ENCODE measurements around the gene PPP3CA. TPM values are rescaled to one million over a fixed set of nuclear protein-coding genes. Genes with fewer than 3 reads are reported as not detected.

Gene PPP3CA
- total and polyA plus RNA-seq, 7 donors, result 11.8 to 47.7 (median 26.2) TPM

DNA sequence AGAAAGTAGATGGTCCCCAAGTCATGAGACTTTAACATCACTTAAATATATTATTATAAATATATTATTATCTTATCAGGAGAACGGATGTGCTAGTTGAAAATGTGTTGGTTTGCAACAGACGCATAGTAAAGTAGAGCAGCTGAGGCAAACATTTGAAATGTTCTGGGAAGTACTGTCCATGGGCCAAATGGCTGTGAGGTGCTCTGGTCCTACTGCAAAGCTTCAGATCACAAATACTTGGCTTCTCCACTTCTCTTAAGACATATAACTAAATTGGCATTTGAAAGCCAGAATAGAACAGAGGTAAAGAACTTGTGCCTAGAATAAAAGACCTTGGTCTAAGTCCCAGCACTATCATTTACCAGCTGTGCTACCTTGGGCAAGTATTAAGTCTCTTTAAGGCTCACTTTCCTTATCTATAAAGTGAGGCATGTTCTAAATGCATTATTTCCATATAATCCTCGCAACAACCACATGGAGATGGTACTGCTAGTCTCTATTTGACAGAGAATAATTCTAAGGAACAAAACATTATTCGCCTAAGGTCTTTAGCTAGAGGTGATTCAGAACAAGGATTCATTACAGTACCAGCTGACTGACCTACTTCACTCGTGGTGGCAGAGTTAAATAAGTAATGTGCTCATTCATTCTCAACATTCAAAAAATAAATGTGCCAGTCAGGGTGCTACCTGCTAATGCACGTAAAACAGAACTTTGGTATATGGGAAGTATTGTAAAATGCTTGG lies 297.1 kb downstream of the PPP3CA start:
- intact Hi-C loops (cut with DNase I), result no loop called here
- DNase-seq, result no peak
- Histone ChIP-seq H3K4me3 (no peak overlapping the region), H3K9me3 (no peaks in the 10 kb centered on the region), H3K4me1 (no peaks in the 10 kb centered on the region), H3K36me3 (no peaks in the 10 kb centered on the region), H3K27ac (no peak overlapping the region), H3K27me3 (no peaks in the 10 kb centered on the region)
- 90 to 94% methylated on average over 6 of the region's 6 CpGs for WGBS, 2 donors
- TF ChIP-seq POLR2A (IDR thresholded peaks at IDR 0.05), result no peak
- no peak for TF ChIP-seq EP300 (IDR thresholded peaks at IDR 0.05)
- TF ChIP-seq POLR2AphosphoS5 (IDR thresholded peaks at IDR 0.05), result no peak
- TF ChIP-seq, protein P1, sequence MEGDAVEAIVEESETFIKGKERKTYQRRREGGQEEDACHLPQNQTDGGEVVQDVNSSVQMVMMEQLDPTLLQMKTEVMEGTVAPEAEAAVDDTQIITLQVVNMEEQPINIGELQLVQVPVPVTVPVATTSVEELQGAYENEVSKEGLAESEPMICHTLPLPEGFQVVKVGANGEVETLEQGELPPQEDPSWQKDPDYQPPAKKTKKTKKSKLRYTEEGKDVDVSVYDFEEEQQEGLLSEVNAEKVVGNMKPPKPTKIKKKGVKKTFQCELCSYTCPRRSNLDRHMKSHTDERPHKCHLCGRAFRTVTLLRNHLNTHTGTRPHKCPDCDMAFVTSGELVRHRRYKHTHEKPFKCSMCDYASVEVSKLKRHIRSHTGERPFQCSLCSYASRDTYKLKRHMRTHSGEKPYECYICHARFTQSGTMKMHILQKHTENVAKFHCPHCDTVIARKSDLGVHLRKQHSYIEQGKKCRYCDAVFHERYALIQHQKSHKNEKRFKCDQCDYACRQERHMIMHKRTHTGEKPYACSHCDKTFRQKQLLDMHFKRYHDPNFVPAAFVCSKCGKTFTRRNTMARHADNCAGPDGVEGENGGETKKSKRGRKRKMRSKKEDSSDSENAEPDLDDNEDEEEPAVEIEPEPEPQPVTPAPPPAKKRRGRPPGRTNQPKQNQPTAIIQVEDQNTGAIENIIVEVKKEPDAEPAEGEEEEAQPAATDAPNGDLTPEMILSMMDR (IDR thresholded peaks at IDR 0.05), result no peak

DNA sequence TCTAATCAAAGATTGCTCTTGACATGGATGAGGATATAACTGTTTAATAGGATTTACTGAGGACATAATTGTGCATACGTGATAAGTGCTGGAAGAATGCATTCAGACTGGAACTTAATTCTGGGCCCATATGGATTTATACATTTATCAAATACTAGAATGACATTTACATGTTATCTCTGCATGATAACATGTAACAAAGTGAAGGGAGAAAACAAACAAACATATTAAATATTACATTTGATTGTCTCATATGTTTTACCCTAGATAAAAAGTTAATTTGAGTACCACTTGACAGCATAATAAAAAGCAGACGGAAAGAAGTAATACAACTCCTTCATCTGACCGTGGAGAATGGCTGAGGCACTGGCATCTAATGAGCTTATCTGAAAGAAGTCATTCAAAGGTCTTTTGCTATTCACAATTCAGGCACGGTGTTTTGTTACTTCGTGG lies 297.8 kb downstream of the PPP3CA start:
- no peak for DNase-seq
- 90 to 93% methylated on average over 5 of the region's 5 CpGs for WGBS, 2 donors
- Histone ChIP-seq H3K4me3 (no peak overlapping the region), H3K27me3 (no peaks in the 10 kb centered on the region), H3K36me3 (no peaks in the 10 kb centered on the region), H3K4me1 (no peaks in the 10 kb centered on the region), H3K9me3 (no peaks in the 10 kb centered on the region), H3K27ac (no peak overlapping the region)
- intact Hi-C loops (cut with DNase I), result no loop called here
- no peak for TF ChIP-seq POLR2A (IDR thresholded peaks at IDR 0.05)
- no peak for TF ChIP-seq EP300 (IDR thresholded peaks at IDR 0.05)
- TF ChIP-seq, protein P1 (IDR thresholded peaks at IDR 0.05), result no peak
- TF ChIP-seq POLR2AphosphoS5 (IDR thresholded peaks at IDR 0.05), result no peak

DNA sequence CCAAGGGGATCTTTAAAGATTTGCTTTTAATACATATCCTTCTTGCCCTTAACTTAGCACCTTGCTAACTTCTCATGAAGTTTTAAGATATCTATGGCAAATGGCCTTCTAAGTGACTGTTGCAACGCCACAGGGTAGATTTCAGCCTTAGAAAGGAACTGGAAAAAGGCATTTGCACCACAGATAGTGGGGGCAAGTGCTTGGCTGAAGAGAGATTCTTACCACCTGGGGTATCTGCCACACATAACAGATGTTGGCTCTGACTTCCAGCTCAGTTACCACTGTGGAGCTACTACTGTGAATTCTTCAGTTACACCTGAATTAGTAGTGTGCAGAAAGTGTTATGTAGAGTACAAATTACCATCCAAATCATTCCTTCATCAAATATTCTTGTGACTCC lies 302.6 kb downstream of the PPP3CA start:
- intact Hi-C loops (cut with DNase I), result no loop called here
- TF ChIP-seq EP300 (IDR thresholded peaks at IDR 0.05) (no peak), POLR2A (IDR thresholded peaks at IDR 0.05) (no peak), POLR2AphosphoS5 (IDR thresholded peaks at IDR 0.05) (no peak)
- TF ChIP-seq, protein P1 (IDR thresholded peaks at IDR 0.05), result no peak
- no peak overlapping the region for H3K4me3 ChIP-seq
- no peak overlapping the region for H3K27ac ChIP-seq
- H3K36me3 ChIP-seq, result no peaks in the 10 kb centered on the region
- H3K4me1 ChIP-seq, result no peaks in the 10 kb centered on the region
- WGBS, 2 donors, result 96 to 98% methylated on average over 1 of the region's 1 CpG
- no peak for DNase-seq
- H3K9me3 ChIP-seq, result no peaks in the 10 kb centered on the region
- no peaks in the 10 kb centered on the region for H3K27me3 ChIP-seq

DNA sequence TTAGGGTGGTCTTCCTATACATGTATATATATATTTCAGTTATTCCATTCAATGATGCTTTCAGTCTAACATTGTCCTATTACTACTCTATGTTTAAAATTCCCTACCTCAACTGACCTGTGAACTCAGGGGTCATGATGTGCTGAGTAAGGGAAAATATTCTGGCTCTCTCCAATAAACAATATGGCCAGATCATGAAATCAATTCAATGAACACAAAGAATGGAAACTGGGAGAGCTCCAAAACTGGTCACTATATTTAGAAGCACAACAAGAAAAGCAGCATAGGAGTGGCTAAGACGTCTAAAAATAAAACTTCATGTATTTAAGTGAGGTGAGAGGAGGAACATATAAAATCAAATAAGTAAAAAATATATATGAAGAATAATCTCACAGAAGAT lies 304.5 kb downstream of the PPP3CA start:
- 83 to 84% methylated on average over 1 of the region's 1 CpG for WGBS, 2 donors
- TF ChIP-seq EP300 (IDR thresholded peaks at IDR 0.05), result no peak
- TF ChIP-seq POLR2AphosphoS5 (IDR thresholded peaks at IDR 0.05), result no peak
- no peak for TF ChIP-seq POLR2A (IDR thresholded peaks at IDR 0.05)
- TF ChIP-seq, protein P1 (IDR thresholded peaks at IDR 0.05), result no peak
- intact Hi-C loops (cut with DNase I), result no loop called here
- H3K27me3 ChIP-seq, result no peaks in the 10 kb centered on the region
- no peaks in the 10 kb centered on the region for H3K4me1 ChIP-seq
- H3K9me3 ChIP-seq, result no peaks in the 10 kb centered on the region
- no peak overlapping the region for H3K4me3 ChIP-seq
- no peak overlapping the region for H3K27ac ChIP-seq
- peaks cover 0 to 1% (median 0%) of the 10 kb centered on the region in 4 donors for H3K36me3 ChIP-seq
- DNase-seq, result no peak
